T-cell (primary cell): Measurements from ENCODE around the gene LINGO4. TPM values are rescaled to one million over a fixed set of nuclear protein-coding genes. Genes with fewer than 3 reads are reported as not detected.

Experiments used
- ATAC-seq, 4 experiments: fragments of 200-7000 bp in 3 of 4; fragments of 150-1000 bp in 1 of 4; cut with Tn5 transposase; replicated peaks in 1 of 4; 1 replicate in 3 of 4; 2 replicates in 1 of 4; pipeline ENCODE4 v1.10.0; 2021; ENCODE audit warnings: moderate library complexity in 3 of 4, mild to moderate bottlenecking in 2 of 4, moderate number of reproducible peaks in 1 of 4
- CTCF ChIA-PET, 2 donors: fragments of 300-600 bp; sonication (Branson Sonifier 250); formaldehyde crosslinking; loops; one replicate each; lab custom pipeline; 2022; ENCODE audit warnings: antibody characterized with exemption in 2 of 2; lab: Charles Lee
- POLR2A ChIA-PET, 2 donors: fragments of 300-600 bp; sonication (Branson Sonifier 250); formaldehyde crosslinking; loops; one replicate each; lab custom pipeline; 2022; ENCODE audit warnings: antibody characterized with exemption in 2 of 2; lab: Charles Lee
- DNase-seq, 35 experiments: peaks; one replicate each; pipeline versions ENCODE4 v3.0.0 to v3.0.0-alpha.2; 2013 to 2023
- H3K27ac ChIP-seq: one replicate; pipeline ENCODE4 v1.5.1; 2013; ENCODE audit warnings: low read length
- H3K27me3 ChIP-seq, 2 experiments: replicated peaks in 1 of 2; 1 replicate in 1 of 2; 2 replicates in 1 of 2; pipeline versions ENCODE4 v1.6.1 to v1.7.0; 2013; ENCODE audit warnings: low read length in 1 of 2, mixed read lengths in 1 of 2; ENCODE audit not compliant: control insufficient read depth in 2 of 2, insufficient read depth in 2 of 2; ENCODE audit errors: extremely low read depth in 1 of 2
- H3K36me3 ChIP-seq, 2 donors: 1 replicate in 1 of 2; 2 replicates in 1 of 2; pipeline versions ENCODE4 v1.6.1 to v1.7.0; 2013; ENCODE audit warnings: low read length in 1 of 2; ENCODE audit not compliant: control insufficient read depth in 2 of 2, insufficient read depth in 1 of 2; ENCODE audit errors: extremely low read depth in 1 of 2
- H3K4me1 ChIP-seq, 2 experiments: 1 replicate in 1 of 2; 2 replicates in 1 of 2; pipeline versions ENCODE4 v1.6.1 to v1.7.0; 2013; ENCODE audit warnings: low read length in 2 of 2, mixed read lengths in 1 of 2; ENCODE audit not compliant: insufficient read depth in 2 of 2, control insufficient read depth in 1 of 2; ENCODE audit errors: extremely low read depth in 1 of 2
- H3K4me3 ChIP-seq, 2 donors: 1 replicate in 1 of 2; 2 replicates in 1 of 2; pipeline versions ENCODE4 v1.5.1 to v1.7.0; 2013; ENCODE audit warnings: mild to moderate bottlenecking in 2 of 2, low read length in 1 of 2, moderate library complexity in 1 of 2; ENCODE audit not compliant: control insufficient read depth in 1 of 2; ENCODE audit errors: extremely low read depth in 1 of 2
- H3K9me3 ChIP-seq: 2 replicates; pipeline ENCODE4 v1.7.0; 2013
- H3K27ac Mint-ChIP-seq, 2 donors: one replicate each; pipeline ENCODE4 v1.8.0; 2020 to 2021; ENCODE audit warnings: mild to moderate bottlenecking in 2 of 2, mixed read lengths in 2 of 2
- H3K27me3 Mint-ChIP-seq, 2 donors: one replicate each; pipeline ENCODE4 v1.8.0; 2021 to 2022; ENCODE audit warnings: mixed read lengths in 2 of 2
- H3K36me3 Mint-ChIP-seq: one replicate; pipeline ENCODE4 v1.8.0; 2021; ENCODE audit warnings: mixed read lengths
- H3K4me1 Mint-ChIP-seq, 3 donors: one replicate each; pipeline ENCODE4 v1.8.0; 2020 to 2022; ENCODE audit warnings: mixed read lengths in 3 of 3, mild to moderate bottlenecking in 1 of 3
- H3K4me3 Mint-ChIP-seq, 3 donors: one replicate each; pipeline ENCODE4 v1.8.0; 2020 to 2022; ENCODE audit warnings: mild to moderate bottlenecking in 3 of 3, mixed read lengths in 3 of 3, moderate library complexity in 3 of 3
- H3K9me3 Mint-ChIP-seq, 3 donors: one replicate each; pipeline ENCODE4 v1.8.0; 2020 to 2022; ENCODE audit warnings: mixed read lengths in 3 of 3
- WGBS: methylation state at CpG from one replicate; pipeline ENCODE4 v1.1.5; 2013; ENCODE audit warnings: missing lambda C conversion rate; ENCODE audit not compliant: insufficient coverage; 5-methylcytosine and 5-hydroxymethylcytosine counted together
- total RNA-seq, 35 experiments: library from RNA in 6 of 35; stranded (reverse) in 6 of 35; fragments of 120-200 nt in 1 of 35; gene quantifications; one replicate each; pipeline versions ENCODE4 v1.2.1 to v1.2.4 and lab custom pipeline; 2013 to 2026

LINGO4 gene
- total RNA-seq, 5 donors from 2014 or later (not counting 1 experiment from before 2014, with no cell fraction given): 0.25 to 0.40 (median 0.36) TPM; not detected in 2

DNA sequence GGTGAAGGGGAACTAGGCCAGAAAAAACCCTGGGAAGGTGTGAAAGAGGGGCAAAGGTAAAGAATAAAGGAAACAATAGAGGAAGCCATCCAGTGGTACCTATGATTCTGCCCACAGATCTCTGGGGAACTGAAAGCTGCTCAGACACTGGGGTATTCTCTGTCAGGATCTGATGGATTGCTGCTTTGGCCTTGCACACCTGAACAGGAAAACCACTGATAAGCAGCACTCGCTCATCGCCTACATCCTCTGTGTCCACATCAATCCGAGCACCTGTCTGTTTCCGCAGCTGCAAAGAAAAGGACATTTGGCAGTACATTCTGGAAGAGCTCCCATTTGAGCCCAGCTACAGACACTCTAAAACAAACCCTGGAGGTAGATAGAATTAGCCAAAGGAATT is 25.4 kb downstream of the LINGO4 start:
- CTCF ChIA-PET: no interaction called here
- 56% methylated on average over 2 of the region's 4 CpGs for WGBS
- no peak for ATAC-seq
- peaks cover 7 to 53% of the 10 kb centered on the region in 2 donors for H3K36me3 ChIP-seq
- Mint-ChIP-seq H3K4me3 (no peak overlapping the region), H3K4me1 (no peaks in the 10 kb centered on the region), H3K9me3 (no peaks in the 10 kb centered on the region), H3K27ac (no peak overlapping the region), H3K36me3 (peaks cover 48% of the 10 kb centered on the region), H3K27me3 (no peaks in the 10 kb centered on the region)
- no peak overlapping the region for H3K27ac ChIP-seq
- POLR2A ChIA-PET: no interaction called here
- DNase-seq: no peak
- no peaks in the 10 kb centered on the region for H3K4me1 ChIP-seq
- no peaks in the 10 kb centered on the region for H3K27me3 ChIP-seq
- no peak overlapping the region for H3K4me3 ChIP-seq
- no peaks in the 10 kb centered on the region for H3K9me3 ChIP-seq

DNA sequence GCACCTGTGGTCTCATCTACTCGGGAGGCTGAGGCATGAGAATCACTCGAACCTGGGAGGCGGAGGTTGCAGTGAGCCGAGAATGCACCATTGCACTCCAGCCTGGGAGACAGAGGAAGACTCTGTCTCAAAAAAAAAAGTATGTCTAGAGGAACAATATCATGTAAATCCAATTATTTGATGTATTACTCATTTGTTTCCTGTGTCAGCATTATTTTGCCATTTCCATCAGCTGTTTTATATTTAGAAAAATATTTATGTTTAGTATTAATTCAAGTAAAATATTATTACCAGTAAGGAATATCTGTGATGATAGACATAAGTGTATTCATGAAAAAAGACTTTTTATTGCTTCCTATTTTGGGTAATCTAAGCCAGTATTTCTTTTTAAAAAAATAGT is 27.9 kb downstream of the LINGO4 start:
- no CpG with 5 or more reads among the region's 4 CpGs for WGBS
- Mint-ChIP-seq H3K9me3 (no peaks in the 10 kb centered on the region), H3K4me1 (no peaks in the 10 kb centered on the region), H3K27me3 (no peaks in the 10 kb centered on the region), H3K27ac (no peak overlapping the region), H3K4me3 (no peak overlapping the region), H3K36me3 (peaks cover 56% of the 10 kb centered on the region)
- no peaks in the 10 kb centered on the region for H3K4me1 ChIP-seq
- POLR2A ChIA-PET: no interaction called here
- CTCF ChIA-PET: no interaction called here
- no peak overlapping the region for H3K27ac ChIP-seq
- H3K9me3 ChIP-seq: no peaks in the 10 kb centered on the region
- no peaks in the 10 kb centered on the region for H3K27me3 ChIP-seq
- DNase-seq (no peak), ATAC-seq (no peak)
- H3K36me3 ChIP-seq: peaks cover 7 to 66% of the 10 kb centered on the region in 2 donors
- no peak overlapping the region for H3K4me3 ChIP-seq

DNA sequence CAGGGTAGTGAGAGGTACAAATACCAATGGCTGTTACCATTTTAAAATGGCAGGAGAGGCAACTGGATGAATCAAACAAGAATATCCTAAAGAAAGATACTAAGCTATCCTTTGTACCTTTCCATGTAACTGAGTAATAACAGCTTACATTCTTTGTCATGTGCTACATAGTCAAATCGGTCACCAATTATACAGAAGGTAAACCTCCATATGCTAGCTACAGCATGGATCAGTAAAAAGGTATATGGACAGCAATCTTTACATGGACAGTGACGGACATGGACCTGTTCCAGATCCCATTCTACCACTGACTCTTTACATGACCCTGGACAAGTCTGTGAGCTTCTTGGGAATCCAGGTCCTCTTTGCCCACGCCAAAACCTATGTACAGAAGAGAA is 28.6 kb downstream of the LINGO4 start:
- ATAC-seq (no peak), DNase-seq (no peak)
- Histone ChIP-seq H3K9me3 (no peaks in the 10 kb centered on the region), H3K27me3 (no peaks in the 10 kb centered on the region), H3K27ac (no peak overlapping the region), H3K4me1 (no peaks in the 10 kb centered on the region), H3K4me3 (no peak overlapping the region), H3K36me3 (peaks cover 7 to 63% of the 10 kb centered on the region in 2 donors)
- H3K4me3 Mint-ChIP-seq: no peak overlapping the region
- H3K36me3 Mint-ChIP-seq: peaks cover 56% of the 10 kb centered on the region
- 100% methylated on average over 1 of the region's 3 CpGs for WGBS
- POLR2A ChIA-PET: no interaction called here
- no peaks in the 10 kb centered on the region for H3K4me1 Mint-ChIP-seq
- H3K27me3 Mint-ChIP-seq: no peaks in the 10 kb centered on the region
- CTCF ChIA-PET: no interaction called here
- H3K9me3 Mint-ChIP-seq: no peaks in the 10 kb centered on the region
- no peak overlapping the region for H3K27ac Mint-ChIP-seq

DNA sequence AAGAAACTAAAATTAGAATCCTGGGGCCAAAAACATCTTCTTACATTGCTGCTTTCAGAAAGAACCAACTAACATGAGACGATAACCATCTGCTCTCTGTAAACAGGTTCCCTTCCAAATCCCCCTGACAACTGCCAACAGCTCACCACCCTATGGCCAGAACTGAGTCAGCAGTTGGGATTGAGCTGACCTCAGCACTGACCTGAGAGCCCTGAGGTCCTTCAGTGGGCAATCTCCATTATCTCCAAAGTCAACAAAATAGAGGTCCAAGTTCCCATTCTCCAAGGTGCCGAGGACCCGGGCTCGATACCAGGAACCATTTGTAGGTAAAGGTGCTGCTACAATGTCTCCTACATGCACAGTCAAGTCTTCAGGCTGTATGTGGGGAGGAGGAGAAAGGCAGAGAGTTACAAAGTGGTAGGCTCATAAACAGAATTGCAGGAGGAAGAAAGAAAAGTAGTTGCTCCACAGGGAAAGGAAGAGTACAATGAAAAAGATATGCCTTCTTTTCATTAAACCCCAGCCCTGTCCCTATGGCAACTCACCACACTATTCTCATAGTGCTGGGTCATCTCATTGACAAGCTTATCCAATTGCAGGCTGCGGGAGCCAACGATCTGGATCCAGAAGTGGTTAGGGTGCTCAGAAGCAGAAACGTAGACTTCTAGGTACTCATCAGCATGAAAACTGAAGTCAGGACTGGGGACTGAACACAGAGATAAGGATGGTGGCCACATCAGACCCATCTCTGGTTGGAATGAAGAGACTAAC is 29.1 kb downstream of the LINGO4 start:
- ChIA-PET POLR2A (no interaction called here), CTCF (no interaction called here)
- Histone ChIP-seq H3K27ac (no peak overlapping the region), H3K4me3 (no peak overlapping the region), H3K4me1 (no peaks in the 10 kb centered on the region), H3K27me3 (no peaks in the 10 kb centered on the region), H3K36me3 (peaks cover 7 to 59% of the 10 kb centered on the region in 2 donors), H3K9me3 (no peaks in the 10 kb centered on the region)
- no peaks in the 10 kb centered on the region for H3K4me1 Mint-ChIP-seq
- no peak for DNase-seq
- ATAC-seq: no peak
- H3K36me3 Mint-ChIP-seq: peaks cover 51% of the 10 kb centered on the region
- H3K4me3 Mint-ChIP-seq: no peak overlapping the region
- H3K27me3 Mint-ChIP-seq: no peaks in the 10 kb centered on the region
- no peaks in the 10 kb centered on the region for H3K9me3 Mint-ChIP-seq
- WGBS: 83% methylated on average over 1 of the region's 7 CpGs
- no peak overlapping the region for H3K27ac Mint-ChIP-seq

DNA sequence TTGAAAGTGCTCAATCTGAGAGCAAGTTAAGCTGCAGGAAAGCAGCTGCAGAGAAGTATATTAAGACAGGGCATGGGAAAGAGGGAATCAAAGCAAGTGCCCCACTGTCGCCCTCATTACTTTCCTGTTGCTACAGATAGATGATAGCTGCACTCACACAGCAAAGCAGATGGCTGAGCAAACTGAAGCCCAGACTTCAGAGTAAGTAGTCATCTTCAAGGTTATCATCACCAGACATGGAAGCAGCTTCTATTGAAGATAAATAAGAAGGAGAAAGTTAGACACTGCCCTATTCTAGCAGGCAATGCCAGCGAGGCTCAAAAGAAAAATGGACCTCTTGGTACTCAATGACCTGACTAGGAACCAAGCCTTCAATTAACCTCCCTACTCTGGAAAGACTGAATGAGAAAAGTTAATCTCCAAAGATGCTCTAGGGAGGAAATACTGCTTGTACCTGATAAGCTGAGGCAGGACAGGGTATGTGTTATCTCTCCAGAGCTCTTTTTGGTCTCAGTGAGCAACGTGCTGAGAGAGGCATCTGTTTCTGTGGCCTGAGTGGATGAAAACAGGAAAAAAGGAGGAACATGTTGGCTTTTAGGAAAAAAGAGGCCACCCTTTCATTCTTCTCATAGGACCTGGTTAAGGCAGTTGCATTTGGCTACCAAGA is 30.8 kb downstream of the LINGO4 start:
- H3K27ac Mint-ChIP-seq: no peak overlapping the region
- Histone ChIP-seq H3K27ac (no peak overlapping the region), H3K27me3 (no peaks in the 10 kb centered on the region), H3K9me3 (no peaks in the 10 kb centered on the region), H3K36me3 (peaks cover 7 to 52% of the 10 kb centered on the region in 2 donors), H3K4me3 (no peak overlapping the region), H3K4me1 (no peaks in the 10 kb centered on the region)
- ChIA-PET POLR2A (interaction anchor here in 1 of 2 donors (0.6 kb wide), 1 partner anchor 15 kb away, joined by 5 read pairs; no protein-coding TSS in a partner anchor), CTCF (interaction anchor here in 1 of 2 donors (0.5 kb wide), 1 partner anchor 172 kb away, joined by 5 read pairs; no protein-coding TSS in a partner anchor)
- H3K4me3 Mint-ChIP-seq: no peak overlapping the region
- no peaks in the 10 kb centered on the region for H3K4me1 Mint-ChIP-seq
- DNase-seq: no peak
- peaks cover 45% of the 10 kb centered on the region for H3K36me3 Mint-ChIP-seq
- WGBS: 89% methylated on average over 1 of the region's 3 CpGs
- H3K27me3 Mint-ChIP-seq: no peaks in the 10 kb centered on the region
- H3K9me3 Mint-ChIP-seq: no peaks in the 10 kb centered on the region
- ATAC-seq: no peak

DNA sequence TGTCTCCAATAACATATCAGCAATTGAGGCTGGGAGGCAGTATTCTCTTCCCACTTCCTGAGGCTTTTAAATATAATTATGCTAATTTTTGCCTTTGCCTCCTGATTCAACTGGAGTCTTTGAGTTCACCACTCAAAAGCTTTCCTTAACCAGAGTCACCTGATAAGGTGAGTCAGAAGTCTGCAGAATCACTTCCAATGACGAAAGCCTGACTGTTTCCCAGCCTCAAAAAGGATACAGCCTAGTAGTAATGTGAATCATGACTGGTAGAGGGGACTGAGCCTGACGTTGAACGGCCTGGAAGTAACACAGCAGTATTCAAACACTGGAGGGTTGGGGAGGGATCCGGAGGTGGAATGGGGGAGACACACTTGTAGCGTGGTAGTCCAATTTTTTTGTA is 31.5 kb downstream of the LINGO4 start:
- H3K4me3 Mint-ChIP-seq: no peak overlapping the region

More for the DNA sequence above, 31.5 kb downstream of the LINGO4 start:
- H3K4me3 ChIP-seq: no peak overlapping the region
- CTCF ChIA-PET: no interaction called here
- no peak for ATAC-seq
- POLR2A ChIA-PET: no interaction called here
- H3K27me3 ChIP-seq: no peaks in the 10 kb centered on the region
- H3K36me3 Mint-ChIP-seq: peaks cover 38% of the 10 kb centered on the region
- no peaks in the 10 kb centered on the region for H3K4me1 ChIP-seq
- H3K4me1 Mint-ChIP-seq: no peaks in the 10 kb centered on the region
- no peaks in the 10 kb centered on the region for H3K9me3 ChIP-seq
- DNase-seq: no peak
- H3K27ac ChIP-seq: no peak overlapping the region
- peaks cover 5 to 46% of the 10 kb centered on the region in 2 donors for H3K36me3 ChIP-seq
- WGBS: no CpG with 5 or more reads among the region's 5 CpGs
- no peak overlapping the region for H3K27ac Mint-ChIP-seq
- H3K27me3 Mint-ChIP-seq: no peaks in the 10 kb centered on the region
- no peaks in the 10 kb centered on the region for H3K9me3 Mint-ChIP-seq
